Ureter (tissue), 1 donor: ENCODE data around the gene MXD3. TPM values are rescaled to one million over a fixed set of nuclear protein-coding genes. Genes with fewer than 3 reads are reported as not detected.

Experiments used
- DNase-seq: peaks from one replicate; pipeline ENCODE4 v3.0.0-alpha.2; 2020; ENCODE audit warnings: low spot score
- total RNA-seq: library from RNA; stranded (reverse); gene quantifications from one replicate; pipeline ENCODE4 v1.2.4, GENCODE V29; 2023
- donor health status: DM: yes; HTN: yes; CAD: no.

Gene MXD3
- total RNA-seq, 1 donor from 2014 or later = 7.8 TPM

DNA sequence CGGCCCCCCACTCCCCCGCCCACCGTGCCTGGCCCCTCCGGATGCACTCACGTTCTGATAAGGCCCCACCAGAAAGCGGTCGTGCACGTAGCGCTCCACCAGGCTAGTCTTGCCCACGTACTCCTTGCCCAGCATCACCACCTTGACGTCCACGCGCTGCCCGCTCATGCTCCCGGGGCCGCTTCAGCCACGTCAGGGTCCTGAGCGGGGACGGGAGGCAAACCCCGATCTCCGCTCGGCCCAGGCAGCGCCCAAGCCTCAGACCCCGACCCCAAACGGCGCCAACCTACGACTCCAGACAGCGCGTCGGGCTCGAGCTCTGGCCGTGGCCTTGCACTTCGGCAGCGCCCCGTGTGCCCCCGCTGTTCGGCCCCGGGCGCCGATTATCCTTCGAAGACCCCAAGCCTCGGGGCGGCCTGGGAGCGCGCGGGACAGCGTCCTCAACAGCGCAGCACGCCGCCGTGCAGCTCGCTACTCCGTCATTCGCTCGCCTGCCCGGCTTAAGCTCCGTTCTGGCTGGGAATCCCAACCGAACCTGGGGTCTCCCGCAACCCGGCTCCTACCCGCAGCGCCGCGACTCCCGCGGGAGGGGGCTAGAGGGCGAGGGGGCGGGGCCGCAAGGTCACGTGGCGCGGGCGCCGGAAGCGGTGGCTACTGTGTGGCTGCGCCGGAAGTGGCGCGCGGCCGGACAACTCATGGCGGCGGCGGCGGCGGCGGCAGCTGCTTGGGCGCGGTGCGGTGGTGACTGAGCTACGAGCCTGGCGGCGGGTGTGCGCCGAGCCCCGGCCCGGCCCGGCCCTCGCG, 8.4 kb downstream of the MXD3 start, which contains the start of the genes PRELID1 and RAB24:
Gene PRELID1 (plus strand): TSS at position 679 of the 804 bp plus-strand sequence. CDS start 187 bp downstream, outside the sequence.
Gene RAB24 (minus strand): TSS at position 599 of the 804 bp plus-strand sequence. CDS start 431 bp downstream, at position 168.
- peak; percentile 88 for DNase-seq

GRCh38 chr5:177302354-177303110, 9.2 kb downstream of the MXD3 start:
- no peak for DNase-seq

DNA sequence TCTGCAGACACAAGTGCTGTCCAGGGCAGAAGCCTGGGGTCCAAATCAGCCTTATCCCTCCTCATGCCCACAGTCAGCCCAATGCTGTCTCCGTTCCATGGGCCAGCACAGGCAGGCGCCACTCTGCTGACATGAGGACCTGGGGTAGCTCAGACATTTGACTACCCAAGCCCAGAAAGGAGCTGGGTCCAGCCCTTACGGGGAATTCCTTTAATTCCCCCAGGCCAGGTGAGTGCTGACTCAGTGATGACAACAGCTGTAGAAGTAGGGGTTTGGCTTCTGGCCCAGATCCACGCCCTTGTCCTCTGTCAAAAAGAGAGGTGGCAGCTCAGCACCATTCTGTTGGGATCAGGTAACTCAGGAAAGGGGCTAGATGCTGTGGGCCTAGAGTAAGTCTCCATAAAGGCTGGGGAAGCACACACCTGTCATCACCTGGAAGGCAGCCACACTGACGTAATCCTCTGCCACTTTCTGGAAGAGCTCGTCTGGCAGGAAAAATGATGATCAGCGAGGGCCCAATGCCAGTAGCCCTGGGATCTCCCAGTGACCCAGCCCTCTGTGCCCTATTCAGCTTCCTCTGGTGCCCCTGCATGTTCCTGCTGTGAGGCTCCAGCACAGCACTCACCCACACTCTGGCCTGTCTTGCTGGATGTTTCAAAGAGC, 10.1 kb downstream of the MXD3 start:
- peak; percentile 80 for DNase-seq

- DNase-seq = no peak
These were observed 10.7 kb downstream of the MXD3 start for GRCh38 chr5:177300951-177301350.

DNA sequence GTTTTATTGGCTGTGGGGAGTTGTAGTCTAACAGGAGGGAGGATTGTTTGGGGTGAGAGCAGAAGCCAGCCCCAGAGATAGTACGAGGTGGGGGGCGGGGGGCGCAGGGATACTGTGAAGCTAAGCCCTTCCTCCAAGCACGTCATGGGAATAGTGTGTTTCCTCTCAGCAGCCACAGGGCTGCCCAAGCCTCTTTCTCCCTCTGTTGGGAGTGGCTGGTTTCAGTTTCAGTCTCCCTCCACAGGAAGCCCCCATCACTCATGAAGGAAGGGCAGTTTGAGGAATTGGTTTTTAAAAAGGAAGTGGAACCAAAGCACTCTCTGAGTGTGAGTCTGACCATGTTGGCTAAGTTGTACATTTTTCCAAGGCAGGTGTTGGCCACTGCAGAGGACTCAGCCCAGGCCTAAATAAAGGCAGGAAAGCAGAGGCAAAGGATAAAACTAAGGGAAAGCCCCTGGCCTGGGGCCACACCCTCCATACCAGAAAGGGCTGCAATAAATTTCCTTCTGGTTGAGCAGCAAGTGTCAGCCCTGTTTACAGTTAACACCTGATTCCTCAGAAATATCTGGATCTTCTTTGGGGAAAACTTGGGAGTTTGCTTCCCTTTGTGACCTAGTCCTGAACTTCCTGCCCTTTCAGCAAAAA, 11.3 kb downstream of the MXD3 start:
- DNase-seq = no peak

- DNase-seq = no peak
These were observed 12.0 kb downstream of the MXD3 start for GRCh38 chr5:177299697-177300096.

DNA sequence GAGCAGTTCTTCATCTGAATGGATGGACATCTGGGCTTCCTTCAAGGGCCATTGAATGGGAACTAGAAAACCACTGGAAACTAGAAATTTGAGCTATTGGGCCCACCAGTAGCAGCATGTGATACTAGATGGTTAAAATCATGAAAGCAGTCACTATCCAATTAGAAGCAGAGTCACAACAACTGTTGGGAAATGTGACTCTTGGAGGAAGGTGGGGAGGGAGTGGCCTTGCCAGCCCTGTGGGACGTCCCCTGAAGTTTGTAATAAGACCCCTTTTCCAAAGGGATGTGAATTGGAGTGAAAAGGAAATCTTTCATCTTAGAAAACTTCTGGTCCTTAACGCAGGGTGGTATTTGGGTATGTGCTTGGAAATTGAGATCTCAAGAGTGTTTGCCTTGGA, 13.8 kb downstream of the MXD3 start:
- no peak for DNase-seq

DNA sequence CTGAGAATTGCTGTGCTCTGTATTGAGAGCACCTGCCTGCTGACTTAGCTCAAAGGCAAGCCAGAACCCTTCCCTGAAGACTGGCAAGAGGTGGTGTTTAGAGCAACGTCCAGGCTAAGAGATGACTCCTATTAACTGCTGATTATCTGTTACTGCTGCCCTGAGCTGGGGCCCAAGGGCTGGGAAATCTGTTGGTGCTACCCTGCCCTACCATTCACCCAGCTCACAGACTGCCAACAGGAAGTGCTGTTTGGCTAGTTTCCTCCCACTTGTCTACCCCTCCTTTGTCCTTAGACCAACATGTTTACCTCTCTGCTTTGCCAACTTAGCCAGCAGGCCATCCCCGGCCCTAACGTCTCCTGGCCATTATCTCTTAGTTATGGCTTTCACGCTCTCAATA, 15.1 kb downstream of the MXD3 start:
- no peak for DNase-seq

DNA sequence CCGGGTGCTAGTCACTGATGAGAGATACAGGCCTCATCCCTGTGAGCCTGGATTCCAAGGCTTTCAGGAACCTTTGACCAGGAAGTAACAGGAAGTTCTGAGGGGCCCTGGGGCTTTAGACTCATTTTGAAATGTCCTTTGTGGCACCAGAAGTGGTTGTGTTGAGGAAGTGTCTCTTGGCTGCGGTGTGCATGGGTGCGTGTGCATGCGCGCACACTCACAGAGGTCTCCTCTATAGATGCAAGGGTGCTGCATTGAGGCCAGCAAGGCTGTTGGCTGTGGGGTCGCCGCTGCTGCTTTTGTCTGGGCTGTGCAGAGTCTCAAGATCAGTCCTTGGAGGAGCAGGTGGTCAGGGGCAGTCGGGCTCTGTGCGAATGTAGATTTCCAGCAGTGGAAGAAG, 15.8 kb downstream of the MXD3 start:
- DNase-seq = no peak

- DNase-seq = no peak
These were observed 17.1 kb downstream of the MXD3 start for GRCh38 chr5:177294632-177295031.

DNA sequence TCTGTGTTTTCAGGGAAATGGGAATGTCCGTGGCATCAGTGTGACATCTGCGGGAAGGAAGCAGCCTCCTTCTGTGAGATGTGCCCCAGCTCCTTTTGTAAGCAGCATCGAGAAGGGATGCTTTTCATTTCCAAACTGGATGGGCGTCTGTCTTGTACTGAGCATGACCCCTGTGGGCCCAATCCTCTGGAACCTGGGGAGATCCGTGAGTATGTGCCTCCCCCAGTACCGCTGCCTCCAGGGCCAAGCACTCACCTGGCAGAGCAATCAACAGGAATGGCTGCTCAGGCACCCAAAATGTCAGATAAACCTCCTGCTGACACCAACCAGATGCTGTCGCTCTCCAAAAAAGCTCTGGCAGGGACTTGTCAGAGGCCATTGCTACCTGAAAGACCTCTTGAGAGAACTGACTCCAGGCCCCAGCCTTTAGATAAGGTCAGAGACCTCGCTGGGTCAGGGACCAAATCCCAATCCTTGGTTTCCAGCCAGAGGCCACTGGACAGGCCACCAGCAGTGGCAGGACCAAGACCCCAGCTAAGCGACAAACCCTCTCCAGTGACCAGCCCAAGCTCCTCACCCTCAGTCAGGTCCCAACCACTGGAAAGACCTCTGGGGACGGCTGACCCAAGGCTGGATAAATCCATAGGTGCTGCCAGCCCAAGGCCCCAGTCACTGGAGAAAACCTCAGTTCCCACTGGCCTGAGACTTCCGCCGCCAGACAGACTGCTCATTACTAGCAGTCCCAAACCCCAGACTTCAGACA, 17.7 kb downstream of the MXD3 start:
- DNase-seq = no peak

GRCh38 chr5:177291735-177292134, 20.0 kb downstream of the MXD3 start:
- DNase-seq = no peak

DNA sequence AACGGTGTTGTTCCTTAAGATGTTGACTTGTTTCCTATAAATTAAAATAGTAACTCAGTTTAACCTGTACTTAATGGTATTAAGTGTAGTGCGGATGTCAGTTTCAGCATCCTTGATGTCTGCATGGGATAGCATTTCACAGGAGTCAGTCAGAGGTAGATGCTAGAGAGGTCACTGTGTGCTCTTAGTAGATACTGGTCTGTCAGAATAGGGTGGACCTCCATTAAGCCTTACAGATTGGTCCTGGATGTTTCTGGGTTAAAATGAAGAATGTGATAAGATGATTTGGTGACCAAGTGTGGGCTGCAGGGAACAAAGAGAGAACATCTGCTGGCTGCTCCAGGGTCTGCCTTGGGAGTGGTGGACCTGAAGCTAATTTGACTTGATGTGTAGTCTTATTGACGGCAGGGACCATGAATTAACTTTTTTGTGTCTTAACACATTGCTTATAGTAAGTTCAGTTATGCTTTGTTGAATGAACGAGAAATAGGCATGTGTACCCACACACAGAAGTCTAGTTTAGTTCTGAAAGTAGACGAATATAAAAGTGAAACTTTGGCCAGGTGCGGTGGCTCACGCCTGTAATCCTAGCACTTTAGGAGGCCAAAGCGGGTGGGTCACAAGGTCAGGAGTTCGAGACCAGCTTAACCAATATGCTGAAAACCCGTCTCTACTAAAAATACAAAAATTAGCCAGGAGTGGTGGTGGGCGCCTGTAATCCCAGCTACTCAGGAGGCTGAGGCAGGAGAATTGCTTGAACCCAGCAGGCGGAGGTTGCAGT, 20.7 kb downstream of the MXD3 start:
- no peak for DNase-seq

GRCh38 chr5:177288191-177288590, 23.5 kb downstream of the MXD3 start:
- no peak for DNase-seq

- no peak for DNase-seq
These were observed 34.8 kb downstream of the MXD3 start for GRCh38 chr5:177276886-177277285.

DNA sequence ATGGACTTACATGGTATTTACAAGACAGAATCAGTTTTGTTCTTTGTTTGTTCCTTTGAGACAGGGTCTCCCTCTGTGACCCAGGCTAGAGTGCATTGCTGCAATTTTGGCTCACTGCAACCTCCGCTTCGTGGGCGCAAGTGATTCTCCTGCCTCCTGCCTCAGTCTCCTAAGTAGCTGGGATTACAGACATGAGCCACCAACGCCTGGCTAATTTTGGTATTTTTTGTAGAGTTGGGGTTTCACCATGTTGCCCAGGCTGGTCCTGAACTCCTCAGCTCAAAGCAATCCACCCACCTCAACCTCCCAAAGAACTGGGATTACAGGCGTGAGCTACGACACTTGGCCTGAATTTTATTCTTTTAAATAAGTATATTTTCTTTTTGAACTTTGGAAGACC, 35.8 kb downstream of the MXD3 start:
- no peak for DNase-seq

GRCh38 chr5:177271113-177271512, 40.6 kb downstream of the MXD3 start:
- no peak for DNase-seq

- no peak for DNase-seq
These were observed 41.0 kb downstream of the MXD3 start for GRCh38 chr5:177270653-177271052.

DNA sequence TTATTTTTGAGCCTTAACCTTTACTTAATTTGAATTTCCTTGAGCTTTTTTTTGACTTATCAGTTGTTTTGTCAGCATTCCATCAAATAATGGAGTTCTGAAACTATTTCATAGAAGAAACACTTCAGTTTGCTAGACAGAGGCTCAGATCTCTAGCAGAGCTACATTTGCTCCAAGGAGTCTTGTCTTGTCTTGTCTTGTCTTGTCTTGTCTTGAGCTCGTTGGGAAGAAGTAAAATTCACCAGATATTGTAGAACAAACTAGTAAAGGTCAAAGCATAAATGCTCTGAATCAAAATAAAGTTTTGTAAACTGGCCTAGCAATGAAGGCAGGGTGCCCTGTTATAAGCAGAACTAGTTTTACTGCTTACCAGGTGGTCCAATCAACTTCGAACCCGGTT, 41.7 kb downstream of the MXD3 start:
- no peak for DNase-seq

DNA sequence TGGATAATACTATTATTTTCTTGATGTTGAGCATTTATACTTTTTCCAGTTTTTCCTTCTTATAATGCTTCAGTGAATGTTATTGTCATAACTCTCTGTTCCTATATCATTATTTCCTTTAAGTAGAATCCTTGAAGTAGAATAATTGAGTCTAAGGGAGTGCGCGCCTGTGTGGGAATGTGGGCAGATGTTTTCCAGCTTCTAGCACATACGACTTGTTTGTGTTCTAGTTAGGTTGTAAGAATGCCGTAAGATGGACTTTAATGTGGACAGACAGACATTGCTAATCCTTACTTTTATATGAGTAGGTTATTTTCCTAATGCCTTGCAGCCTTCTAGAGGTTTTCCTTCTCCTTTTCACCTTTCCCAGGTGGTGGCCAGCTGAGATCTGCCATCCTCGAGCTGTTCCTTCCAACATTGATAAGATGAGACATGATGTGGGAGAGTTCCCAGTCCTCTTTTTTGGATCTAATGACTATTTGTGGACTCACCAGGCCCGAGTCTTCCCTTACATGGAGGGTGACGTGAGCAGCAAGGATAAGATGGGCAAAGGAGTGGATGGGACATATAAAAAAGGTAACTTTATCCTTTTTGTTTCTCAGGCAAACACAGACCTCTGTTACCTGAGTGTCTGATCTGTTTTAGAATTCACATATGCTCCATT, 42.3 kb downstream of the MXD3 start:
- no peak for DNase-seq
